Loucy (cell line): ENCODE measurements around the gene PDIK1L.
A peak's percentile ranks its signal among the peaks of the same experiment; 100 is the strongest.

Experiments used
- H2AFZ ChIP-seq: fragments of 200-600 bp; sonication (generic); 2 replicates; pipeline ENCODE4 v1.6.0; 2016; ENCODE audit warnings: antibody characterized with exemption, mild to moderate bottlenecking, low read length, moderate library complexity
- H3F3A ChIP-seq: fragments of 200-600 bp; 2 replicates; pipeline ENCODE4 v1.6.0; 2016; ENCODE audit warnings: antibody characterized with exemption, low read depth, mild to moderate bottlenecking
- H3K27me3 ChIP-seq: fragments of 200-600 bp; sonication (generic); 2 replicates; pipeline ENCODE4 v1.6.1; 2014; ENCODE audit warnings: low read length, mild to moderate bottlenecking; ENCODE audit not compliant: insufficient read depth, poor library complexity, severe bottlenecking
- H3K36me3 ChIP-seq: fragments of 200-600 bp; sonication (generic); 2 replicates; pipeline ENCODE4 v1.6.1; 2016; ENCODE audit warnings: low read length; ENCODE audit not compliant: insufficient read depth
- H3K4me1 ChIP-seq: fragments of 200-600 bp; sonication (generic); 2 replicates; pipeline ENCODE4 v1.5.1; 2014; ENCODE audit warnings: low read length, mild to moderate bottlenecking; ENCODE audit not compliant: insufficient read depth, poor library complexity, severe bottlenecking
- H3K4me2 ChIP-seq: fragments of 200-600 bp; sonication (generic); 2 replicates; pipeline ENCODE4 v1.6.0; 2014; ENCODE audit warnings: antibody characterized with exemption, low read length, low read depth, mild to moderate bottlenecking; ENCODE audit not compliant: poor library complexity, severe bottlenecking
- H3K4me3 ChIP-seq: fragments of 200-600 bp; sonication (generic); 2 replicates; pipeline ENCODE4 v1.5.1; 2014; ENCODE audit warnings: low read length, mild to moderate bottlenecking, mixed read lengths; ENCODE audit not compliant: poor library complexity, severe bottlenecking
- H3K79me2 ChIP-seq: fragments of 200-600 bp; sonication (generic); 2 replicates; pipeline ENCODE4 v1.6.1; 2014; ENCODE audit warnings: low read length; ENCODE audit not compliant: insufficient read depth
- H3K9ac ChIP-seq: fragments of 200-600 bp; sonication (generic); 2 replicates; pipeline ENCODE4 v1.6.0; 2014; ENCODE audit warnings: mild to moderate bottlenecking, low read depth, low read length, moderate library complexity; ENCODE audit not compliant: poor library complexity, severe bottlenecking
- H3K9me2 ChIP-seq: fragments of 200-600 bp; sonication (generic); replicated peaks from 2 replicates; pipeline ENCODE4 v1.6.1; 2016; ENCODE audit warnings: low read depth, low read length, mixed read lengths
- H3K9me3 ChIP-seq: fragments of 200-600 bp; sonication (generic); 2 replicates; pipeline ENCODE4 v1.6.1; 2014; ENCODE audit warnings: mild to moderate bottlenecking, antibody characterized with exemption, low read length, low read depth; ENCODE audit not compliant: insufficient read depth
- H4K20me1 ChIP-seq: fragments of 200-600 bp; sonication (generic); 2 replicates; pipeline ENCODE4 v1.6.0; 2014; ENCODE audit warnings: antibody characterized with exemption, low read length, mild to moderate bottlenecking; ENCODE audit not compliant: insufficient read depth, poor library complexity, severe bottlenecking
- EZH2phosphoT487 ChIP-seq: fragments of 200-600 bp; IDR thresholded peaks from 2 replicates; pipeline ENCODE4 v1.6.1; 2018; ENCODE audit warnings: antibody characterized with exemption, mild to moderate bottlenecking, moderate library complexity, borderline replicate concordance
- TF ChIP-seq, protein P1 (sequence below): fragments of 200-600 bp; sonication (generic); conservative IDR thresholded peaks from 2 replicates; pipeline ENCODE4 v1.5.1; 2014; ENCODE audit warnings: mild to moderate bottlenecking, antibody characterized with exemption, low read length

Gene PDIK1L

GRCh38 chr1:26126321-26127084 lies 14.9 kb downstream of the PDIK1L start:
- no peak overlapping the region for H2AFZ ChIP-seq
- peak overlapping the region; percentile 80 for H3K4me3 ChIP-seq
- H3K27me3 ChIP-seq: no peaks in the 10 kb centered on the region
- peaks cover 9% of the 10 kb centered on the region; the same call in 1 of the 2 replicates for H3K36me3 ChIP-seq
- peak overlapping the region; percentile 96 for H3K9ac ChIP-seq
- peaks cover 29% of the 10 kb centered on the region for H3F3A ChIP-seq
- peaks cover 85% of the 10 kb centered on the region for H3K4me1 ChIP-seq
- H3K9me3 ChIP-seq: no peaks in the 10 kb centered on the region
- TF ChIP-seq, protein P1, sequence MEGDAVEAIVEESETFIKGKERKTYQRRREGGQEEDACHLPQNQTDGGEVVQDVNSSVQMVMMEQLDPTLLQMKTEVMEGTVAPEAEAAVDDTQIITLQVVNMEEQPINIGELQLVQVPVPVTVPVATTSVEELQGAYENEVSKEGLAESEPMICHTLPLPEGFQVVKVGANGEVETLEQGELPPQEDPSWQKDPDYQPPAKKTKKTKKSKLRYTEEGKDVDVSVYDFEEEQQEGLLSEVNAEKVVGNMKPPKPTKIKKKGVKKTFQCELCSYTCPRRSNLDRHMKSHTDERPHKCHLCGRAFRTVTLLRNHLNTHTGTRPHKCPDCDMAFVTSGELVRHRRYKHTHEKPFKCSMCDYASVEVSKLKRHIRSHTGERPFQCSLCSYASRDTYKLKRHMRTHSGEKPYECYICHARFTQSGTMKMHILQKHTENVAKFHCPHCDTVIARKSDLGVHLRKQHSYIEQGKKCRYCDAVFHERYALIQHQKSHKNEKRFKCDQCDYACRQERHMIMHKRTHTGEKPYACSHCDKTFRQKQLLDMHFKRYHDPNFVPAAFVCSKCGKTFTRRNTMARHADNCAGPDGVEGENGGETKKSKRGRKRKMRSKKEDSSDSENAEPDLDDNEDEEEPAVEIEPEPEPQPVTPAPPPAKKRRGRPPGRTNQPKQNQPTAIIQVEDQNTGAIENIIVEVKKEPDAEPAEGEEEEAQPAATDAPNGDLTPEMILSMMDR: no peak
- no peak for TF ChIP-seq EZH2phosphoT487
- peak overlapping the region; percentile 99 for H3K4me2 ChIP-seq
- no peaks in the 10 kb centered on the region for H3K9me2 ChIP-seq
- H3K79me2 ChIP-seq: peaks cover 48% of the 10 kb centered on the region
- H4K20me1 ChIP-seq: no peaks in the 10 kb centered on the region

- no peak for TF ChIP-seq EZH2phosphoT487
- TF ChIP-seq, protein P1: no peak
- peaks cover 23% of the 10 kb centered on the region for H3F3A ChIP-seq
- no peaks in the 10 kb centered on the region for H4K20me1 ChIP-seq
- H2AFZ ChIP-seq: peak overlapping the region; percentile 50; the same call in 1 of the 2 replicates
- peak overlapping the region; percentile 99 for H3K4me2 ChIP-seq
- peak overlapping the region; percentile 96 for H3K9ac ChIP-seq
- peaks cover 40% of the 10 kb centered on the region for H3K79me2 ChIP-seq
- peak overlapping the region; percentile 80 for H3K4me3 ChIP-seq
- H3K4me1 ChIP-seq: peaks cover 75% of the 10 kb centered on the region
- H3K9me3 ChIP-seq: no peaks in the 10 kb centered on the region
- no peaks in the 10 kb centered on the region for H3K27me3 ChIP-seq
- H3K9me2 ChIP-seq: no peaks in the 10 kb centered on the region
- H3K36me3 ChIP-seq: peaks cover 2% of the 10 kb centered on the region; the same call in 1 of the 2 replicates
These were observed 15.9 kb downstream of the PDIK1L start for GRCh38 chr1:26127235-26128163.

DNA sequence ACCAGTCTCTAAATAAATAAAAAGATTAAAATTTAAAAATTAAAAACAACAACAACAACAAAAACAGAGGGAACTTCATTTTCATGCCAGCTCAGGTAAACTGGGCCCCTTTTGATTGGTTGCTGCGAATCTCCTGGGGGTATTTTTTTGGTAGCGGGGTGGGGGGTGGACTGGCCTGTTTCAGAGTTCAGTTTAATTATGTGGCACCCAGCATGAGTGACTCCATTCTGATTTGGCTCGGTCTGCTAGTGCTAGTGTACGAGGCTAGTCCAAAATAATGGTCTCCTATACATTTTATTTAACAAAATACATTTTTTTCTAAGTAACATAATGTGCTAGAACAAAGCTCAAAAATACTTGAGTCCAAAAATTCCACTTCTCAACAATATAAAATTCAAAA lies 18.2 kb downstream of the PDIK1L start:
- Histone ChIP-seq H4K20me1 (no peaks in the 10 kb centered on the region), H2AFZ (no peak overlapping the region), H3F3A (peaks cover 18% of the 10 kb centered on the region), H3K27me3 (no peaks in the 10 kb centered on the region), H3K36me3 (no peaks in the 10 kb centered on the region), H3K4me1 (peaks cover 53% of the 10 kb centered on the region), H3K9me2 (no peaks in the 10 kb centered on the region), H3K4me3 (no peak overlapping the region), H3K9ac (peak overlapping the region; percentile 96), H3K4me2 (no peak overlapping the region), H3K79me2 (peaks cover 29% of the 10 kb centered on the region), H3K9me3 (no peaks in the 10 kb centered on the region; the same call in 1 of the 2 replicates)
- TF ChIP-seq EZH2phosphoT487: no peak
- TF ChIP-seq, protein P1: no peak
